ENCODE measurements around the gene MYH10.

MYH10 gene

DNA sequence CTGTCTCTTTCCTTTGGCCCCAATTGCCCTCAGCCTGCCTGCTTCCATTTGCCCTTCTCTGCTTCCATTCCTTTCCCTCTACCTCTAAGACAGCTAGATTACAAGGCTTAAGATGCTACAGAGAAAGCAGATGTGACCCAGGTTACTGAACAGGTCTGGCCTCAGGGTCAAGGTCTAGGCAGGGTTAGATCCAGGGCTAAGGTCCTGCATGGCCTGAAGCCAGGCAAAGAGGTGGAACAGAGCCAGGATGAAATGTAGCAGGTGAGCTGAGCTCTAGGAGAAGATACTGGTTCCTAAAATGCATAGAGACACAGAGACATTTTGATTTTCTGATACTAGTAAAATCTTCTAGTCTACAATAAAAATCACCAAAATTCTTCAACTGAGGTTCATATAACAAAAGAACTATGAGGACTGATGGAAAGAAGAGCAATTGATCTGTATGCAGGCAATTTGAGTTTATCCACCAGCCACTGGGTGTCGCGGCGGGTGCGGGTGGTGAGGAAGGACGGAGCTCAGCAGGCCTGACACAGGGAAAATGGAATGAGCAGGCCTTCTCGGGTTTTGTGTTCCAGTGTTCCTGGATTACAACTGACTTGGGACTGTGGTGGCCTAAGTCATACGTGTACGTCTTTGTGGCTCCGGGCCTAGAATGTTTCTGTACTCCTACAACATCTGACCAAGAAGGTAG lies 95.9 kb downstream of the MYH10 start:
- no peaks in the 10 kb centered on the region for H3K36me3 ChIP-seq
- H3K9me3 ChIP-seq, result no peaks in the 10 kb centered on the region
- H3K27ac ChIP-seq, result no peak overlapping the region
- TF ChIP-seq, protein P1, sequence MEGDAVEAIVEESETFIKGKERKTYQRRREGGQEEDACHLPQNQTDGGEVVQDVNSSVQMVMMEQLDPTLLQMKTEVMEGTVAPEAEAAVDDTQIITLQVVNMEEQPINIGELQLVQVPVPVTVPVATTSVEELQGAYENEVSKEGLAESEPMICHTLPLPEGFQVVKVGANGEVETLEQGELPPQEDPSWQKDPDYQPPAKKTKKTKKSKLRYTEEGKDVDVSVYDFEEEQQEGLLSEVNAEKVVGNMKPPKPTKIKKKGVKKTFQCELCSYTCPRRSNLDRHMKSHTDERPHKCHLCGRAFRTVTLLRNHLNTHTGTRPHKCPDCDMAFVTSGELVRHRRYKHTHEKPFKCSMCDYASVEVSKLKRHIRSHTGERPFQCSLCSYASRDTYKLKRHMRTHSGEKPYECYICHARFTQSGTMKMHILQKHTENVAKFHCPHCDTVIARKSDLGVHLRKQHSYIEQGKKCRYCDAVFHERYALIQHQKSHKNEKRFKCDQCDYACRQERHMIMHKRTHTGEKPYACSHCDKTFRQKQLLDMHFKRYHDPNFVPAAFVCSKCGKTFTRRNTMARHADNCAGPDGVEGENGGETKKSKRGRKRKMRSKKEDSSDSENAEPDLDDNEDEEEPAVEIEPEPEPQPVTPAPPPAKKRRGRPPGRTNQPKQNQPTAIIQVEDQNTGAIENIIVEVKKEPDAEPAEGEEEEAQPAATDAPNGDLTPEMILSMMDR (IDR thresholded peaks at IDR 0.05), result no peak
- no peaks in the 10 kb centered on the region for H3K4me1 ChIP-seq (ENCODE audit: control insufficient read depth in 1 of 2, insufficient read depth in 1 of 2, low read depth in 1 of 2, low read length in 1 of 2)
- no peak overlapping the region for H3K4me3 ChIP-seq (ENCODE audit: low read depth in 1 of 2, low read length in 1 of 2)
- peaks cover 6% of the 10 kb centered on the region for H3K27me3 ChIP-seq

GRCh38 chr17:8532021-8532420 lies 98.5 kb downstream of the MYH10 start:
- TF ChIP-seq, protein P1 (IDR thresholded peaks at IDR 0.05), result no peak
- Histone ChIP-seq H3K27ac (no peak overlapping the region), H3K36me3 (no peaks in the 10 kb centered on the region), H3K9me3 (no peaks in the 10 kb centered on the region), H3K27me3 (peaks cover 6% of the 10 kb centered on the region), H3K4me3 (ENCODE audit: low read depth in 1 of 2, low read length in 1 of 2) (no peak overlapping the region), H3K4me1 (ENCODE audit: control insufficient read depth in 1 of 2, insufficient read depth in 1 of 2, low read depth in 1 of 2, low read length in 1 of 2) (no peaks in the 10 kb centered on the region)

GRCh38 chr17:8522577-8522976 lies 107.9 kb downstream of the MYH10 start:
- peaks cover 8% of the 10 kb centered on the region for H3K27me3 ChIP-seq
- no peaks in the 10 kb centered on the region for H3K36me3 ChIP-seq
- H3K9me3 ChIP-seq, result no peaks in the 10 kb centered on the region
- H3K4me3 ChIP-seq (ENCODE audit: low read depth in 1 of 2, low read length in 1 of 2), result no peak overlapping the region
- H3K27ac ChIP-seq, result no peak overlapping the region
- TF ChIP-seq, protein P1 (IDR thresholded peaks at IDR 0.05), result no peak
- no peaks in the 10 kb centered on the region for H3K4me1 ChIP-seq (ENCODE audit: control insufficient read depth in 1 of 2, insufficient read depth in 1 of 2, low read depth in 1 of 2, low read length in 1 of 2)

GRCh38 chr17:8520981-8521380 lies 109.5 kb downstream of the MYH10 start:
- Histone ChIP-seq H3K4me1 (ENCODE audit: control insufficient read depth in 1 of 2, insufficient read depth in 1 of 2, low read depth in 1 of 2, low read length in 1 of 2) (no peaks in the 10 kb centered on the region), H3K4me3 (ENCODE audit: low read depth in 1 of 2, low read length in 1 of 2) (no peak overlapping the region), H3K9me3 (no peaks in the 10 kb centered on the region), H3K27me3 (peaks cover 5% of the 10 kb centered on the region), H3K36me3 (no peaks in the 10 kb centered on the region), H3K27ac (no peak overlapping the region)
- TF ChIP-seq, protein P1 (IDR thresholded peaks at IDR 0.05), result no peak

- TF ChIP-seq, protein P1 (IDR thresholded peaks at IDR 0.05), result no peak
- H3K27me3 ChIP-seq, result no peaks in the 10 kb centered on the region
- no peaks in the 10 kb centered on the region for H3K36me3 ChIP-seq
- no peak overlapping the region for H3K4me3 ChIP-seq (ENCODE audit: low read depth in 1 of 2, low read length in 1 of 2)
- no peaks in the 10 kb centered on the region for H3K9me3 ChIP-seq
- no peak overlapping the region for H3K27ac ChIP-seq
- H3K4me1 ChIP-seq (ENCODE audit: control insufficient read depth in 1 of 2, insufficient read depth in 1 of 2, low read depth in 1 of 2, low read length in 1 of 2), result no peaks in the 10 kb centered on the region
These were observed 111.7 kb downstream of the MYH10 start for GRCh38 chr17:8518850-8519249.

Data from neutrophil (primary cell).